HG03064 (cell line): ENCODE measurements around the gene TGFA.

ENCODE experiments used
- ATAC-seq: cut with Tn5 transposase; IDR thresholded peaks from one replicate; pipeline ENCODE4 v1.9.1; 2021; ENCODE audit warnings: low read depth; ENCODE audit not compliant: unreplicated experiment

TGFA gene

DNA sequence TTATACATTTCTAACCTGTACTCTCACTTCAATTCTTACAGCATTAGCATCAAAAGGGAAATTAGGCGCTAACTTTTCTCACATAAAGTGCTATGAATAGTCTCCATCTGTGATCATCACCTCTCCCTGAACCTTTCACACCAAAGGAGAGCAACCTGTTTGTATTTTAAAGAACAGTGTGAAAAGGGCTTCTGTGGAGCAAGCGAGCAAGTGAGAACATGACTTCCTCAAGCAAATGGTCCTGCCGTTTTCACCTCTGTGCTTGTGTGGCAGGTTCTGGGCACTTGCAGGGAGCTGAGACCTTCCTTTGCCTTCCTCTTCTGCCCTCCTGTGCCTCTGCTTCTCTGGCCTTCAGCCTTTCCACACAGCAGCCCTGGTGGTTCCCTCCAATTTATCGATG lies 51.9 kb downstream of the TGFA start:
- ATAC-seq, result no peak

DNA sequence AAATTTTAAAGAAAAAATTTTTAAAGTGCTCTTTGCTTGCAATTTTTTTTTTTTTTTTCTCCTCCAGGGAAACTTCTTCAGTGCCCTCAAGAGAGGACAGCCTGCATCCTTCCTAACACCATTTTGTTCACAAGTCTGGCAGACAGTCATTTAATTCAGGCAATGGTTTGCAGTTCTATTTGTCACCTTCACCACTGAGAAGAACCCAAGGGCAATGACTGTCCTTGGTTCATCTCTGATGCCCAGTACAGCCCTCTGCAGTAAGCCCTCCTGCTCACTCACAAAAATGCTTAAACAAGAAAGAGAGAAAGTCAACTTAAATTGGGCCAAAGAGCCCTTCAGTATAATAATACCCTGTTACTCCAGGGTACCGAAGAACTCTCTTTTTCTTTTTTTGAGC lies 52.4 kb downstream of the TGFA start:
- no peak for ATAC-seq

DNA sequence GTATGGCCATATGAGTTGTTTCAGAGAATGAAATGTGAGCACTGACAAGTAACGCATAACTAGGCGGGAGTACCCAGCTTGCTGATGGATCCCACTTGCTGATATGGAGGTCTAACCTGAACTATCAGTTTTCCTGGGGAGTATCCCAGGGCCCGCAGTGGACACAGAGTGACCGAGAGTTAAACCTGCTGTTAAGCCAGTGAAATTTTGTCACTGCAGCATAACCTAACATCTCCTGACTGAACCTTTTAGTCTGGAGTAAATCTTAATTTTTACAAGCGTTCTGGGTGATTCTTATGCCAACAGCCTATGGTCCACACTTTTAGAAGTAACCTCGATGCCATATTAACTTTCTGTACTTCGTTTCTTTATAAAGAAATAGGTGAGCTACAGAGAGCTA lies 54.4 kb downstream of the TGFA start:
- no peak for ATAC-seq

DNA sequence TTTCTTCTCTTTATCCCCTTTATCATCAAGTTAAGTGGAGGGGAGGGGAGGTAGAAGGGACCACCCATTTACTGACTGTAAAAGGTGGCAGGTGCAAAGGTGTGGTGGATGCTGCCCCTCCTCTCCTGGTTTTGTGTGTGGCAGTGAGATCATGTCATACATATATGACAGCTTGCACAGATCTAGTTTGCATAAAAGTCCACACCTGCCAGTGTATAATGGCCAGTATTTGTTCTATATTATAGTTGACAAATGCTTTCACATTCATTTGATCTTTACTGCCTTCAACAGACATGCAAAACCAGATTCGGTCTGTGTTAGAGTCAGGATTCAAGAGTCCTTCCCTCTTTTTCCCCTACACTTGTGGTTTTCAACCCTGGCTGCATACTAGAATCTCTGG lies 55.1 kb downstream of the TGFA start:
- no peak for ATAC-seq

- ATAC-seq, result no peak
Measured at GRCh38 chr2:70498054-70498453, 55.6 kb downstream of the TGFA start.

- ATAC-seq, result no peak
Measured at GRCh38 chr2:70496819-70497218, 56.8 kb downstream of the TGFA start.

DNA sequence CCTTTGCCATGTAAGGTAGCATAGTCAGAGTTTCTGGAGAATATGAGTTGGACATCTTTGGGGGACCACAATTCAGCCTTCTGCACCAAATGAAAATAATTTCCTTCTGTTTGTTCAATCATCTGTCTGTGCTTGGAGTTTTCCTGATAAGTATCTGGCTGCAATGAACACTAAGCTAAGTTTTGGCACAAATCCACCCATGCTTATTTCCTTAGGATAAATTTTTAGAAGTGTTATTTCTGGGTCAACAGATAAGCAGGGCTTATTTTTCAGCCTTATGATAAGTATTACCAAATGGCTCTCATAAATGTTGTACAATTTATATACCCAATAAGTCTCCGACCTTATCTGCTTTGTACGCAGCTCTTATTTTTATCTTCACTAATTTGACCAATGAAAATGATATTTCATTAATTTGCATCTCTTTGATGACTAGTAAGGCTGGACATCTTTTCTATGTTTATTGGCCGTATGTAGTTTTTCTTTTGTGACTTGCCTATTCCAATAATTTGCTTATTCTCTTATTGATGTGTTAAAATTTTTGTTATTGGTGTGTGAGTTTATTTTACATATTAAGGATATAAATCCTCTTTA lies 59.2 kb downstream of the TGFA start:
- no peak for ATAC-seq

- no peak for ATAC-seq
Measured at GRCh38 chr2:70490381-70490780, 63.2 kb downstream of the TGFA start.

DNA sequence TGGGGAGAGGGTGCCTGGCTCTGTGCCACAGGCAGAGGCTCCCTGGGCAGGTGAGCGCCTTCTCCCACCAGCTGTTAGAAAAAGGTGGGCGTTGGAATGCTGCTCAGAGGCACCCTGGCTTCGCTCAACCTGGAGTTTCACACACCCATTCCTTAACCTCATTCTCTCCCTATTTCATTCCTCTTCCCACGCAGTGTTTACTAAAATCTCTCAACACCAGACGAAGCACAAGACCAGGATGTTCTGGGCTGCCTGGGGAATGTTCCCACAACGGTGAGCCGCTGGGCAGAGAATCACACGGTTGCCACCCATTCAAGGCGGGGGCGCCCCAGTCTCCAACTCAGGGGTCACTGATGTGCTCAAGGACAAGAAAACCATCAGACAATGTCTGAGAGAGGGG lies 64.5 kb downstream of the TGFA start:
- no peak for ATAC-seq

DNA sequence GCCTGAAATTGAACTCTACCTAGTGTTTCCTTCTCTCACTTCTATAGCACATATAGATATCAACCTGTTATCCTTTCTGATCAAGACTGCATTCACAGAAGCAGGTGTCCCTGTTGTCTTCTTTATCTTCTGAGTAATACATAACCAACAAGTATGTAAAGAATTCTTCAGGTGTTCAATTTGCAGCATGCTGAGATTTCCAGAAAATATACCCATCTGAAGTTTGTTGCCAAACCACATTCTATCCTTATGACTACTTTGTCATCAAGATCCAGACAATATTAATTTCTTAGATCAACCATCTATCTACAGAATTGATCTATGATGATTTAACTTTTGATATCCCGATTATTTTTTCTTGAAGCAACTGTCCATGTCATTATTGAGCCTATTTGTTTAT lies 69.5 kb downstream of the TGFA start:
- ATAC-seq, result no peak

DNA sequence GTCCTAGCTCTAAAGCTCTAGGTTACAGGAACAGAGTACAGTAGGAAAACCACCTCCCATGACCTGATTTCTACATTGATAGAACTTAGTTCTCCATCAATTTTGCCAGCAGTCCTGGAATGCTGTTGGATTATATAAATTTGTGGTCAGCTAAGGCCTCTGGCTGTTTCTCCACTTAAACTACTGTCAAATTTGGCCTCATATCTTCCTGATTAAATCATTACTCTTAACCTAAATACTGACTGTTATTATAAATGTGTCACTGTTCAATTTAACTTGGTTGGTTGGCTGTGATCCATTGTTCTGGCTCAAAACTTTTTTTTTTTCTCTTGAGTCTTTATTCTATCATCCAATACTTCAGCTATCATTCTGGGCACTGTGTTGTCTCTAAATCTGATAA lies 71.2 kb downstream of the TGFA start:
- ATAC-seq, result no peak

GRCh38 chr2:70480468-70480867 lies 73.2 kb downstream of the TGFA start:
- ATAC-seq, result no peak

GRCh38 chr2:70479816-70480215 lies 73.8 kb downstream of the TGFA start:
- no peak for ATAC-seq

DNA sequence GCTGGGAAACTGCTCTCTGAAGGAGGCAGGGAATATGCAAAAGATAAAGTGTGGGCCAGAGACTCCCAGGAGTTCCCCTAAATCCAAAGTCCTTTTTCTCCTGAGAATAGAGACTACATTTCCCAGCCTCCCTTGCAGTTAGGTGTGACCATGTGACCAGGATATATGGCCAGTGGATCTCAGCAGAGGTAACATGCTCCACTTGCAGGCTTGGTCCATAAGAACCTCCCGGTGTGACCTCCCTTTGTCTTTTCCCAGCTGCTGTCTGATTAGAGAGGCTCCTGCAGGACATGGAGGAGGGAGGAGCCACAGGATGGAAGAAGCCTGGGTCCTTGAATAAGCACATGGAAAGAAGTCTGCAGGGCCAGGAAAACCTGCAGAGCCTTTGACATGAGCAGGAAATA lies 76.2 kb downstream of the TGFA start:
- no peak for ATAC-seq

GRCh38 chr2:70475266-70475665 lies 78.4 kb downstream of the TGFA start:
- ATAC-seq, result no peak

GRCh38 chr2:70474256-70474848 lies 79.3 kb downstream of the TGFA start:
- ATAC-seq, result no peak

- ATAC-seq, result no peak
Measured at GRCh38 chr2:70473101-70473722, 80.4 kb downstream of the TGFA start.

DNA sequence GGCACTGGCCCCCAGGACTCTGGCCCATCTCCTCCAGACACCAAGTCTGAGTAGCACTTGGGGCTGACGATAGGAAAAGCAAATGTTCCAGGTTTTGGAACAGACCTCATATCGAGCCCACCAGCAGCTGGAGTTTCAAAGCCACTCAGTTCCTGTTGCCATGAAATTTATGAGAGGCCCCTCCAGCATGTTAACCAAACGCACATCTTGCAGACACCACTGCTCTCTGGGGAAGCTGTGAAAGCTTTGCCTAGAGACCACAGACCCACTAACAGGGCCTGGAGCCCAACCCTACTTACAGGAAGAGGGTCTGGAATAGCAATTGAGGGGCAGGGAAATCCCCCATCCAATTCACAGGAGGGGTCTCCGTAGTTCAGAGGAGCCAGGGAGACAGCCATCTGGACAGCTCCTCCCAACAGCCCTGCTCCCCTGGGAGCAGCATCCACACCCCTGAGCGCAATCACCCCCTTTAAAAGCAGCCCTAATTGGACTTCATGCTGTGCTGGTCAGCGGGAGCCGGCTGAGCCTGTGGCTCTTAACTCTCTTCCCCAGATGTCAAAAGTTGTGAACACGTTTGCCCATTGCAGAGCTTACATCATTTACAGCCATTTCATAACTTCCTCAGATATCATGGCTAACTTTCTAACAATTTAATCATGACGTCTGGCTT lies 81.3 kb downstream of the TGFA start:
- no peak for ATAC-seq

- ATAC-seq, result no peak
Measured at GRCh38 chr2:70471129-70471528, 82.5 kb downstream of the TGFA start.

GRCh38 chr2:70469961-70470360 lies 83.7 kb downstream of the TGFA start:
- ATAC-seq, result no peak

- no peak for ATAC-seq
Measured at GRCh38 chr2:70469435-70469834, 84.2 kb downstream of the TGFA start.

DNA sequence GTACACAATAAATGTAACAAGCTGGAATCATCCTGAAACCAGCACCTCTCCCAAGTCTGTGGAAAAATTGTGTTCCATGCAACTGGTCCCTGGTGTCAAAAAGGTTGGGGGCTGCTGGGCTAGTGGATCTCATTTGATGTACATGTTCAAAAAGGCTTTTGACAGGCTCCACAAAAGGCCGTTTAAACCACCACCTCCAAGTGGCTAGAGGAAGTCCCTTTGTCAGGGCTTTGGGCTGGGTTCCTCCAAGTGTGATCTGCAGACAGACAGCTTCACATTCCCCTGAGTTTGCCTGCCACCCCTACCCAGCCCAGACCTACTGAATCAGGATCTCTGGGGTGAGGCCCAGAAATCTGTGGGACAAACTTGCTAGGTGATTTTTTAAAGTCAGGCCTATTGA lies 84.7 kb downstream of the TGFA start:
- ATAC-seq, result no peak
